IMR-90 (cell line): ENCODE data around the gene BMERB1. TPM values are rescaled to one million over a fixed set of nuclear protein-coding genes. Genes with fewer than 3 reads are reported as not detected.

Source experiments
- ATAC-seq: fragments of 200-7000 bp; cut with Tn5 transposase; 2 replicates; pipeline ENCODE4 v1.9.1; 2020; ENCODE audit warnings: low read depth, mild to moderate bottlenecking, moderate library complexity
- BruUV-seq: library from RNA; stranded (reverse); fragments of 400-500 nt; replicated peaks from 2 replicates; lab custom pipeline; 2021; lab: Mats Ljungman, UMichigan
- CTCF ChIA-PET: fragments of 300-600 bp; formaldehyde crosslinking; extraction: SDS; loops from one replicate; lab custom pipeline; 2021; ENCODE audit warnings: antibody characterized with exemption; lab: Yijun Ruan, JAX
- POLR2A ChIA-PET: fragments of 300-600 bp; sonication (Branson Sonifier 250); formaldehyde crosslinking; loops from one replicate; lab custom pipeline; 2022; ENCODE audit warnings: antibody characterized with exemption; ENCODE audit not compliant: unreplicated experiment; lab: Charles Lee
- DNase-seq: peaks from one replicate; pipeline ENCODE4 v3.0.0; 2013
- H2AFZ ChIP-seq: replicated peaks from 2 replicates; pipeline ENCODE3; 2013; ENCODE audit warnings: low read length, mild to moderate bottlenecking; ENCODE audit not compliant: poor library complexity
- H2AK5ac ChIP-seq: 2 replicates; pipeline ENCODE4 v1.6.1; 2013; ENCODE audit warnings: low read depth, low read length, inconsistent platforms
- H2AK9ac ChIP-seq: replicated peaks from 2 replicates; pipeline ENCODE3; 2013; ENCODE audit warnings: mild to moderate bottlenecking, low read depth, low read length, moderate library complexity; ENCODE audit not compliant: poor library complexity
- H2BK120ac ChIP-seq: 2 replicates; pipeline ENCODE4 v1.6.1; 2013; ENCODE audit warnings: low read depth, low read length, inconsistent platforms
- H2BK15ac ChIP-seq: 3 replicates; pipeline ENCODE4 v1.6.1; 2013; ENCODE audit warnings: low read depth, low read length, inconsistent platforms
- H2BK20ac ChIP-seq: 2 replicates; pipeline ENCODE4 v1.6.1; 2013; ENCODE audit warnings: low read depth, mild to moderate bottlenecking, inconsistent platforms, low read length, moderate library complexity
- H2BK5ac ChIP-seq: 2 replicates; pipeline ENCODE4 v1.6.1; 2013; ENCODE audit warnings: mild to moderate bottlenecking, low read depth, low read length, inconsistent platforms; ENCODE audit not compliant: poor library complexity, severe bottlenecking
- H3K14ac ChIP-seq: replicated peaks from 2 replicates; pipeline ENCODE4 v1.6.1; 2013; ENCODE audit warnings: low read depth, low read length, inconsistent platforms
- H3K18ac ChIP-seq: 2 replicates; pipeline ENCODE4 v1.6.1; 2013; ENCODE audit warnings: low read depth, low read length, control low read depth
- H3K23ac ChIP-seq: 2 replicates; pipeline ENCODE4 v1.6.1; 2013; ENCODE audit warnings: low read depth, low read length, inconsistent platforms
- H3K27ac ChIP-seq: 2 replicates; pipeline ENCODE4 v1.5.1; 2013; ENCODE audit warnings: mild to moderate bottlenecking, control low read depth, low read length; ENCODE audit not compliant: insufficient read depth
- H3K27me3 ChIP-seq: 2 replicates; pipeline ENCODE4 v1.6.1; 2013; ENCODE audit warnings: low read length; ENCODE audit not compliant: control insufficient read depth, insufficient read depth
- H3K36me3 ChIP-seq: 2 replicates; pipeline ENCODE4 v1.6.1; 2013; ENCODE audit warnings: low read length, mixed read lengths; ENCODE audit not compliant: control insufficient read depth, insufficient read depth
- H3K4ac ChIP-seq: 2 replicates; pipeline ENCODE4 v1.6.1; 2013; ENCODE audit warnings: low read depth, low read length, inconsistent platforms
- H3K4me1 ChIP-seq: 2 replicates; pipeline ENCODE4 v1.6.1; 2013; ENCODE audit warnings: low read length, mixed read lengths; ENCODE audit not compliant: control insufficient read depth, insufficient read depth
- H3K4me2 ChIP-seq: 2 replicates; pipeline ENCODE4 v1.6.1; 2013; ENCODE audit warnings: low read depth, mild to moderate bottlenecking, control low read depth, low read length, moderate library complexity
- H3K4me3 ChIP-seq: 2 replicates; pipeline ENCODE4 v1.5.1; 2013; ENCODE audit warnings: low read depth, mild to moderate bottlenecking, control low read depth, low read length, moderate library complexity; ENCODE audit not compliant: insufficient read depth
- H3K56ac ChIP-seq: 2 replicates; pipeline ENCODE4 v1.6.1; 2013; ENCODE audit warnings: low read length, inconsistent platforms; ENCODE audit not compliant: insufficient read depth; ENCODE audit errors: extremely low read depth
- H3K79me1 ChIP-seq, 2 experiments: 2 replicates each; pipeline ENCODE4 v1.6.1; 2013; ENCODE audit warnings: low read length in 2 of 2, inconsistent platforms in 1 of 2, low read depth in 1 of 2
- H3K9ac ChIP-seq: 2 replicates; pipeline ENCODE4 v1.6.1; 2013; ENCODE audit warnings: low read depth, low read length, control low read depth
- H3K9me1 ChIP-seq: 2 replicates; pipeline ENCODE4 v1.6.1; 2013; ENCODE audit warnings: low read length, inconsistent platforms; ENCODE audit not compliant: insufficient read depth
- H3K9me3 ChIP-seq: 2 replicates; pipeline ENCODE4 v1.6.1; 2013; ENCODE audit warnings: low read length; ENCODE audit not compliant: control insufficient read depth, insufficient read depth
- H4K20me1 ChIP-seq: 2 replicates; pipeline ENCODE4 v1.6.1; 2013; ENCODE audit warnings: low read length, inconsistent platforms; ENCODE audit not compliant: insufficient read depth
- H4K5ac ChIP-seq: 2 replicates; pipeline ENCODE4 v1.6.1; 2013; ENCODE audit warnings: mild to moderate bottlenecking, low read depth, low read length, control low read depth
- H4K8ac ChIP-seq, 2 experiments: 2 replicates each; pipeline ENCODE4 v1.6.1; 2013; ENCODE audit warnings: low read depth in 2 of 2, low read length in 2 of 2, control low read depth in 1 of 2, inconsistent platforms in 1 of 2
- H4K91ac ChIP-seq: 2 replicates; pipeline ENCODE4 v1.6.1; 2013; ENCODE audit warnings: low read depth, low read length, inconsistent platforms; ENCODE audit not compliant: insufficient read depth
- MAFK ChIP-seq: IDR thresholded peaks from 2 replicates; pipeline ENCODE4 v1.6.1; 2012; ENCODE audit warnings: low read depth, low read length, improper control_type of control experiment
- NFE2L2 ChIP-seq: fragments of 150-350 bp; IDR thresholded peaks from 2 replicates; pipeline ENCODE4 v1.6.1; 2016; ENCODE audit warnings: low read depth, mild to moderate bottlenecking, low read length
- RFX5 ChIP-seq: IDR thresholded peaks from 2 replicates; pipeline ENCODE4 v1.8.0; 2012; ENCODE audit warnings: low read depth, mild to moderate bottlenecking, low read length, moderate library complexity
- SMC3 ChIP-seq: fragments of 150-350 bp; IDR thresholded peaks from 2 replicates; pipeline ENCODE4 v1.6.1; 2016; ENCODE audit warnings: low read depth, mild to moderate bottlenecking, antibody characterized with exemption, low read length, moderate library complexity
- WGBS, 2 experiments: methylation state at CpG; one replicate each; pipeline versions ENCODE4 v1.1.5 to v1.1.7; 2013; ENCODE audit warnings: missing lambda C conversion rate in 2 of 2; ENCODE audit not compliant: insufficient read length in 1 of 2; ENCODE audit errors: extremely low coverage in 2 of 2; 5-methylcytosine and 5-hydroxymethylcytosine counted together
- dilution Hi-C: fragments of 300-500 bp; cut with HindIII; formaldehyde crosslinking; loops from one replicate; pipeline ENCODE4 v1.14.3; 2018; ENCODE audit warnings: low sequenced_read_pairs; ENCODE audit not compliant: unreplicated experiment
- in situ Hi-C: fragments of 300-500 bp; cut with MboI; formaldehyde crosslinking; loops from 3 replicates; pipeline ENCODE4 v1.14.3; 2019; ENCODE audit warnings: low sequenced_read_pairs, inconsistent platforms, mixed read lengths
- intact Hi-C: fragments of 100-400 bp; cut with micrococcal nuclease; formaldehyde crosslinking; loops from 2 replicates; pipeline ENCODE4 v1.10.0; 2022
- polyA plus RNA-seq, 3 experiments: library from polyadenylated mRNA; depleted of rRNA; stranded (reverse); fragments of >200 nt; gene quantifications; 2 replicates each; pipeline ENCODE4 v1.2.3, GENCODE V29; 2012; ENCODE audit warnings: low replicate concordance in 1 of 3
- total RNA-seq: library from RNA; depleted of rRNA; stranded (reverse); fragments of >200 nt; gene quantifications from 2 replicates; pipeline ENCODE4 v1.2.3, GENCODE V29; 2012

The BMERB1 gene
- total and polyA plus RNA-seq, 2 of the 4 experiments (the other 2 are of a cell fraction), result 22.6 to 32.9 TPM

DNA sequence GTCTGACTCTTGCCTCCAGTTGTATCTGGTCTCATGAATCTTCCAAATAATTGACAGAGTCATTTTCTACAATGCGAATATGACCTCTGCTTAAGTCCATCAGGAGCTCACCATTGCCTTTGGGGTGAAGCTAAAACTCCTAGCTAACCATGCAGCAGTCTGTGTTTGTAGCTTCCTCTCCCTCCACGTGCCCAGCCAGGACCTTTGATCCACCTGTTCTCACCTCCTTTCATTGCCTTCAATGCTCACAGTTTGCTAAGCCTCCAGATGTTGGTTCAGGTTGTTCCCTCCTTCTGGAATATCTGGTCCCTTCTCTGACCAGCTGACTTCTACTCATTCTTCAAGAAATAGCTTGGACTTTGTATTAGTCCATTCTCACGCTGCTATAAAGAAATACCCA lies 23.0 kb downstream of the BMERB1 start:
- peaks cover 2% of the 10 kb centered on the region; the same call in 1 of the 2 replicates for H3K36me3 ChIP-seq
- TF ChIP-seq SMC3, result no peak
- TF ChIP-seq NFE2L2, result no peak
- TF ChIP-seq RFX5, result no peak
- no peak for TF ChIP-seq MAFK
- ChIA-PET CTCF (interaction anchor here (0.5 kb wide), 1 partner anchor 29 kb away, joined by 3 read pairs; no protein-coding TSS in a partner anchor), POLR2A (no interaction called here)
- DNase-seq (no peak), ATAC-seq (no peak)
- H3K9me3 ChIP-seq, result no peaks in the 10 kb centered on the region
- no peak overlapping the region for H3K18ac ChIP-seq
- no peak overlapping the region for H2BK120ac ChIP-seq
- no peak overlapping the region for H4K8ac ChIP-seq
- no peaks in the 10 kb centered on the region for H3K27me3 ChIP-seq
- peaks cover 23 to 34% of the 10 kb centered on the region in 2 experiments; a peak in 3 of 4 replicates for H3K79me1 ChIP-seq
- peak overlapping the region; percentile 72 for H2AK9ac ChIP-seq
- H3K23ac ChIP-seq, result no peak overlapping the region
- dilution Hi-C loops (no loop called here), intact Hi-C loops (no loop called here), in situ Hi-C loops (no loop called here)
- H3K4me1 ChIP-seq, result no peaks in the 10 kb centered on the region; the same call in 1 of the 2 replicates
- no peak overlapping the region for H2AK5ac ChIP-seq
- BruUV-seq, result no TSS peak
- H4K91ac ChIP-seq, result no peak overlapping the region
- H2BK20ac ChIP-seq, result no peak overlapping the region
- H3K14ac ChIP-seq, result no peak overlapping the region; the same call in 1 of the 2 replicates
- 83% methylated on average over 1 of the region's 3 CpGs; no CpG with 5 or more reads in 1 of the 2 experiments for WGBS, 2 experiments
- no peak overlapping the region for H2BK15ac ChIP-seq
- no peak overlapping the region for H3K27ac ChIP-seq
- no peak overlapping the region for H3K56ac ChIP-seq
- no peak overlapping the region for H2AFZ ChIP-seq
- H3K9ac ChIP-seq, result no peak overlapping the region
- H3K9me1 ChIP-seq, result peaks cover 8% of the 10 kb centered on the region
- H3K4me3 ChIP-seq, result no peak overlapping the region
- no peak overlapping the region for H3K4ac ChIP-seq
- H3K4me2 ChIP-seq, result no peak overlapping the region
- no peak overlapping the region for H2BK5ac ChIP-seq
- peaks cover 22% of the 10 kb centered on the region for H4K20me1 ChIP-seq
- no peak overlapping the region for H4K5ac ChIP-seq
